Tibial nerve (tissue), 3 donors: ENCODE measurements around the gene ARMH1.

Experiments used
- CTCF ChIP-seq, 5 experiments: fragments of 200-600 bp in 3 of 5; fragments of 450-650 bp in 2 of 5; sonication (generic) in 3 of 5; IDR thresholded peaks; one replicate each; pipeline ENCODE4 v1.5.1; 2016 to 2019; ENCODE audit warnings: antibody characterized with exemption in 5 of 5, mild to moderate bottlenecking in 3 of 5, moderate library complexity in 2 of 5
- POLR2A ChIP-seq, 2 donors: fragments of 450-650 bp; IDR thresholded peaks; one replicate each; pipeline ENCODE4 v1.6.1; 2017; ENCODE audit warnings: antibody characterized with exemption in 2 of 2, mild to moderate bottlenecking in 2 of 2, moderate library complexity in 2 of 2

DNA sequence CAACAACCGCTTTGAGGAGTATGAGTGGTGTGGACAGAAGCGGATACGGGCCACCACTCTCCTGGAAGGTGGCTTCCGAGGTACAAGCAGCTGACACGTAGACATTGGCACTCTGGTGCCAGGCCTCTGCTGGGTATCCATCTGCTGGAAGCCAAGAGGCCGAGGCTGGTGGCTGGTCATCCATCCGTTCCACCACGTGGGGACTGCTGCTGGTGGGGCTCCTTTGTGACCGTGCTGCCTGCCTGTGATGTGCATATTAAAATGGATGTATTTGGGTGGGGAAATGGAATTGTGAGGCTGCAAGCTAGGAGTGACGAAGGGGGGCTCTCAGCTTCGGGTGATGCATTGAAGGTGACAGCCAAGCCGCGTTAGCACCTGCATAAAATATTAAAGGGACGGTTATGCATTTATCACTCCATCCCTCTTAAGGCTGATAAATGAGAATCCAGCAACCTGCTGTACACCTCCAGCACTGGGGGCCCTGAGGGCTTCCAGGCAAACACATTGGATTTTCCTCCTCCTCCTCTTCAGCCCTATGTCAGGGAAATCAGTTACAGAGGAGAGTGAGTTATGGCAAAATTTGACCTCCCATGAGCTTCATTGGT, 38.3 kb upstream of the ARMH1 start:
- TF ChIP-seq POLR2A (IDR thresholded peaks at IDR 0.05) (no peak), CTCF (IDR thresholded peaks at IDR 0.05) (no peak)
